Activated naive CD8-positive, alpha-beta T cell treated with anti-CD3 and anti-CD28 coated beads for 36 hours (primary cell): Measurements from ENCODE around the gene LRIG1. TPM values are rescaled to one million over a fixed set of nuclear protein-coding genes. Genes with fewer than 3 reads are reported as not detected.

Experiments
- DNase-seq: peaks from one replicate; pipeline ENCODE4 v3.0.0; 2021
- H3K27ac Mint-ChIP-seq: one replicate; pipeline ENCODE4 v1.8.0; 2022; ENCODE audit warnings: mild to moderate bottlenecking, moderate library complexity, mixed read lengths
- H3K27me3 Mint-ChIP-seq: one replicate; pipeline ENCODE4 v1.8.0; 2022; ENCODE audit warnings: mild to moderate bottlenecking, mixed read lengths
- H3K36me3 Mint-ChIP-seq: one replicate; pipeline ENCODE4 v1.8.0; 2021; ENCODE audit warnings: mild to moderate bottlenecking, mixed read lengths
- H3K4me1 Mint-ChIP-seq: one replicate; pipeline ENCODE4 v1.8.0; 2021; ENCODE audit warnings: mixed read lengths
- H3K4me3 Mint-ChIP-seq: one replicate; pipeline ENCODE4 v1.8.0; 2022; ENCODE audit warnings: mild to moderate bottlenecking, moderate library complexity, mixed read lengths
- H3K9me3 Mint-ChIP-seq: one replicate; pipeline ENCODE4 v1.8.0; 2022; ENCODE audit warnings: mixed read lengths
- total RNA-seq, 2 experiments: library from RNA; stranded (reverse); gene quantifications; one replicate each; pipeline ENCODE4 v1.2.3, GENCODE V29; 2021

LRIG1 gene
- total RNA-seq, 2 experiments from 2014 or later = 8.2 to 8.5 TPM

- Mint-ChIP-seq H3K4me1 (peaks cover 13% of the 10 kb centered on the region), H3K9me3 (no peaks in the 10 kb centered on the region), H3K27ac (no peak overlapping the region), H3K36me3 (no peaks in the 10 kb centered on the region), H3K27me3 (peaks cover 11% of the 10 kb centered on the region), H3K4me3 (no peak overlapping the region)
- no peak for DNase-seq
These were observed 63.4 kb downstream of the LRIG1 start for GRCh38 chr3:66437341-66437929.

- Mint-ChIP-seq H3K27ac (no peak overlapping the region), H3K4me3 (no peak overlapping the region), H3K27me3 (peaks cover 11% of the 10 kb centered on the region), H3K36me3 (no peaks in the 10 kb centered on the region), H3K9me3 (no peaks in the 10 kb centered on the region), H3K4me1 (peaks cover 10% of the 10 kb centered on the region)
- no peak for DNase-seq
These were observed 64.8 kb downstream of the LRIG1 start for GRCh38 chr3:66435989-66436388.

- no peak overlapping the region for H3K27ac Mint-ChIP-seq
- no peak for DNase-seq
- no peaks in the 10 kb centered on the region for H3K9me3 Mint-ChIP-seq
- H3K4me1 Mint-ChIP-seq = peaks cover 6% of the 10 kb centered on the region
- H3K27me3 Mint-ChIP-seq = peaks cover 11% of the 10 kb centered on the region
- H3K36me3 Mint-ChIP-seq = no peaks in the 10 kb centered on the region
- no peak overlapping the region for H3K4me3 Mint-ChIP-seq
These were observed 66.1 kb downstream of the LRIG1 start for GRCh38 chr3:66434726-66435125.

- Mint-ChIP-seq H3K36me3 (no peaks in the 10 kb centered on the region), H3K27ac (no peak overlapping the region), H3K9me3 (no peaks in the 10 kb centered on the region), H3K4me1 (peaks cover 4% of the 10 kb centered on the region), H3K27me3 (peaks cover 11% of the 10 kb centered on the region), H3K4me3 (no peak overlapping the region)
- DNase-seq = no peak
These were observed 67.4 kb downstream of the LRIG1 start for GRCh38 chr3:66433522-66433782.

- Mint-ChIP-seq H3K36me3 (no peaks in the 10 kb centered on the region), H3K4me3 (no peak overlapping the region), H3K9me3 (no peaks in the 10 kb centered on the region), H3K27me3 (peaks cover 11% of the 10 kb centered on the region), H3K4me1 (peaks cover 4% of the 10 kb centered on the region), H3K27ac (no peak overlapping the region)
- no peak for DNase-seq
These were observed 67.9 kb downstream of the LRIG1 start for GRCh38 chr3:66432767-66433521.

- H3K36me3 Mint-ChIP-seq = no peaks in the 10 kb centered on the region
- no peak overlapping the region for H3K4me3 Mint-ChIP-seq
- peaks cover 11% of the 10 kb centered on the region for H3K27me3 Mint-ChIP-seq
- H3K27ac Mint-ChIP-seq = no peak overlapping the region
- DNase-seq = no peak
- H3K9me3 Mint-ChIP-seq = no peaks in the 10 kb centered on the region
- H3K4me1 Mint-ChIP-seq = peaks cover 4% of the 10 kb centered on the region
These were observed 68.6 kb downstream of the LRIG1 start for GRCh38 chr3:66432041-66432766.

- Mint-ChIP-seq H3K4me1 (peaks cover 4% of the 10 kb centered on the region), H3K9me3 (no peaks in the 10 kb centered on the region), H3K27me3 (peaks cover 5% of the 10 kb centered on the region)
These were observed 69.3 kb downstream of the LRIG1 start for GRCh38 chr3:66431494-66431893.

GRCh38 chr3:66430876-66431275, 69.9 kb downstream of the LRIG1 start:
- no peaks in the 10 kb centered on the region for H3K36me3 Mint-ChIP-seq
- peaks cover 5% of the 10 kb centered on the region for H3K27me3 Mint-ChIP-seq
- no peak overlapping the region for H3K27ac Mint-ChIP-seq
- peaks cover 4% of the 10 kb centered on the region for H3K4me1 Mint-ChIP-seq
- H3K4me3 Mint-ChIP-seq = no peak overlapping the region
- DNase-seq = no peak
- no peaks in the 10 kb centered on the region for H3K9me3 Mint-ChIP-seq

More at GRCh38 chr3:66431494-66431893, 69.3 kb downstream of the LRIG1 start:
- Mint-ChIP-seq H3K4me3 (no peak overlapping the region), H3K27ac (no peak overlapping the region), H3K36me3 (no peaks in the 10 kb centered on the region)
- DNase-seq = no peak

- Mint-ChIP-seq H3K4me3 (no peak overlapping the region), H3K27me3 (no peaks in the 10 kb centered on the region), H3K9me3 (no peaks in the 10 kb centered on the region), H3K27ac (no peak overlapping the region), H3K4me1 (peaks cover 4% of the 10 kb centered on the region), H3K36me3 (peaks cover 3% of the 10 kb centered on the region)
- DNase-seq = no peak
These were observed 72.1 kb downstream of the LRIG1 start for GRCh38 chr3:66428733-66429132.

GRCh38 chr3:66427951-66428474, 72.8 kb downstream of the LRIG1 start:
- DNase-seq = no peak
- Mint-ChIP-seq H3K9me3 (no peaks in the 10 kb centered on the region), H3K4me1 (no peaks in the 10 kb centered on the region), H3K36me3 (peaks cover 7% of the 10 kb centered on the region), H3K27ac (no peak overlapping the region), H3K4me3 (no peak overlapping the region), H3K27me3 (no peaks in the 10 kb centered on the region)

- Mint-ChIP-seq H3K4me1 (no peaks in the 10 kb centered on the region), H3K27ac (no peak overlapping the region), H3K36me3 (peaks cover 13% of the 10 kb centered on the region), H3K27me3 (no peaks in the 10 kb centered on the region), H3K4me3 (no peak overlapping the region), H3K9me3 (peaks cover 4% of the 10 kb centered on the region)
- no peak for DNase-seq
These were observed 73.5 kb downstream of the LRIG1 start for GRCh38 chr3:66427352-66427751.

GRCh38 chr3:66426135-66426534, 74.7 kb downstream of the LRIG1 start:
- peaks cover 20% of the 10 kb centered on the region for H3K36me3 Mint-ChIP-seq
- no peak overlapping the region for H3K4me3 Mint-ChIP-seq
- no peaks in the 10 kb centered on the region for H3K27me3 Mint-ChIP-seq
- no peaks in the 10 kb centered on the region for H3K4me1 Mint-ChIP-seq
- peaks cover 12% of the 10 kb centered on the region for H3K9me3 Mint-ChIP-seq
- H3K27ac Mint-ChIP-seq = no peak overlapping the region
- no peak for DNase-seq

- peaks cover 16% of the 10 kb centered on the region for H3K9me3 Mint-ChIP-seq
- peaks cover 24% of the 10 kb centered on the region for H3K36me3 Mint-ChIP-seq
- no peaks in the 10 kb centered on the region for H3K4me1 Mint-ChIP-seq
- no peak overlapping the region for H3K4me3 Mint-ChIP-seq
- no peak overlapping the region for H3K27ac Mint-ChIP-seq
- no peaks in the 10 kb centered on the region for H3K27me3 Mint-ChIP-seq
- no peak for DNase-seq
These were observed 75.2 kb downstream of the LRIG1 start for GRCh38 chr3:66425576-66426114.

- no peak for DNase-seq
- Mint-ChIP-seq H3K4me3 (no peak overlapping the region), H3K27me3 (no peaks in the 10 kb centered on the region), H3K36me3 (peaks cover 30% of the 10 kb centered on the region), H3K9me3 (peaks cover 19% of the 10 kb centered on the region), H3K4me1 (no peaks in the 10 kb centered on the region), H3K27ac (no peak overlapping the region)
These were observed 75.8 kb downstream of the LRIG1 start for GRCh38 chr3:66425032-66425431.

- Mint-ChIP-seq H3K4me1 (no peaks in the 10 kb centered on the region), H3K4me3 (no peak overlapping the region), H3K27me3 (no peaks in the 10 kb centered on the region), H3K27ac (no peak overlapping the region), H3K36me3 (peaks cover 32% of the 10 kb centered on the region), H3K9me3 (peaks cover 21% of the 10 kb centered on the region)
- DNase-seq = no peak
These were observed 77.0 kb downstream of the LRIG1 start for GRCh38 chr3:66423791-66424190.
